ENCODE measurements around the gene TSN.

- no peak for TF ChIP-seq CTCF (conservative IDR thresholded peaks at IDR 0.05; ENCODE audit: low read depth in 2 of 2)
- TF ChIP-seq NANOG (IDR thresholded peaks at IDR 0.05; ENCODE audit: borderline replicate concordance), result no peak
- TF ChIP-seq POLR2AphosphoS5 (IDR thresholded peaks at IDR 0.05; ENCODE audit: low read depth), result no peak
- no peak for TF ChIP-seq EZH2 (IDR thresholded peaks at IDR 0.05; ENCODE audit: low read depth, unreplicated experiment)
- no peak for TF ChIP-seq CREB1 (CRISPR knock-in tag; IDR thresholded peaks at IDR 0.05; ENCODE audit: low read depth)
- no peak for TF ChIP-seq JUNB (IDR thresholded peaks at IDR 0.05; ENCODE audit: unreplicated experiment)
- no peak for TF ChIP-seq EZH2phosphoT487 (IDR thresholded peaks at IDR 0.05; ENCODE audit: unreplicated experiment)
- TF ChIP-seq ZNF331 (CRISPR knock-in tag; IDR thresholded peaks at IDR 0.05; ENCODE audit: low read depth), result no peak
- TF ChIP-seq, protein P1, sequence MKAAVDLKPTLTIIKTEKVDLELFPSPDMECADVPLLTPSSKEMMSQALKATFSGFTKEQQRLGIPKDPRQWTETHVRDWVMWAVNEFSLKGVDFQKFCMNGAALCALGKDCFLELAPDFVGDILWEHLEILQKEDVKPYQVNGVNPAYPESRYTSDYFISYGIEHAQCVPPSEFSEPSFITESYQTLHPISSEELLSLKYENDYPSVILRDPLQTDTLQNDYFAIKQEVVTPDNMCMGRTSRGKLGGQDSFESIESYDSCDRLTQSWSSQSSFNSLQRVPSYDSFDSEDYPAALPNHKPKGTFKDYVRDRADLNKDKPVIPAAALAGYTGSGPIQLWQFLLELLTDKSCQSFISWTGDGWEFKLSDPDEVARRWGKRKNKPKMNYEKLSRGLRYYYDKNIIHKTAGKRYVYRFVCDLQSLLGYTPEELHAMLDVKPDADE (IDR thresholded peaks at IDR 0.05), result no peak
- TF ChIP-seq, protein P2, sequence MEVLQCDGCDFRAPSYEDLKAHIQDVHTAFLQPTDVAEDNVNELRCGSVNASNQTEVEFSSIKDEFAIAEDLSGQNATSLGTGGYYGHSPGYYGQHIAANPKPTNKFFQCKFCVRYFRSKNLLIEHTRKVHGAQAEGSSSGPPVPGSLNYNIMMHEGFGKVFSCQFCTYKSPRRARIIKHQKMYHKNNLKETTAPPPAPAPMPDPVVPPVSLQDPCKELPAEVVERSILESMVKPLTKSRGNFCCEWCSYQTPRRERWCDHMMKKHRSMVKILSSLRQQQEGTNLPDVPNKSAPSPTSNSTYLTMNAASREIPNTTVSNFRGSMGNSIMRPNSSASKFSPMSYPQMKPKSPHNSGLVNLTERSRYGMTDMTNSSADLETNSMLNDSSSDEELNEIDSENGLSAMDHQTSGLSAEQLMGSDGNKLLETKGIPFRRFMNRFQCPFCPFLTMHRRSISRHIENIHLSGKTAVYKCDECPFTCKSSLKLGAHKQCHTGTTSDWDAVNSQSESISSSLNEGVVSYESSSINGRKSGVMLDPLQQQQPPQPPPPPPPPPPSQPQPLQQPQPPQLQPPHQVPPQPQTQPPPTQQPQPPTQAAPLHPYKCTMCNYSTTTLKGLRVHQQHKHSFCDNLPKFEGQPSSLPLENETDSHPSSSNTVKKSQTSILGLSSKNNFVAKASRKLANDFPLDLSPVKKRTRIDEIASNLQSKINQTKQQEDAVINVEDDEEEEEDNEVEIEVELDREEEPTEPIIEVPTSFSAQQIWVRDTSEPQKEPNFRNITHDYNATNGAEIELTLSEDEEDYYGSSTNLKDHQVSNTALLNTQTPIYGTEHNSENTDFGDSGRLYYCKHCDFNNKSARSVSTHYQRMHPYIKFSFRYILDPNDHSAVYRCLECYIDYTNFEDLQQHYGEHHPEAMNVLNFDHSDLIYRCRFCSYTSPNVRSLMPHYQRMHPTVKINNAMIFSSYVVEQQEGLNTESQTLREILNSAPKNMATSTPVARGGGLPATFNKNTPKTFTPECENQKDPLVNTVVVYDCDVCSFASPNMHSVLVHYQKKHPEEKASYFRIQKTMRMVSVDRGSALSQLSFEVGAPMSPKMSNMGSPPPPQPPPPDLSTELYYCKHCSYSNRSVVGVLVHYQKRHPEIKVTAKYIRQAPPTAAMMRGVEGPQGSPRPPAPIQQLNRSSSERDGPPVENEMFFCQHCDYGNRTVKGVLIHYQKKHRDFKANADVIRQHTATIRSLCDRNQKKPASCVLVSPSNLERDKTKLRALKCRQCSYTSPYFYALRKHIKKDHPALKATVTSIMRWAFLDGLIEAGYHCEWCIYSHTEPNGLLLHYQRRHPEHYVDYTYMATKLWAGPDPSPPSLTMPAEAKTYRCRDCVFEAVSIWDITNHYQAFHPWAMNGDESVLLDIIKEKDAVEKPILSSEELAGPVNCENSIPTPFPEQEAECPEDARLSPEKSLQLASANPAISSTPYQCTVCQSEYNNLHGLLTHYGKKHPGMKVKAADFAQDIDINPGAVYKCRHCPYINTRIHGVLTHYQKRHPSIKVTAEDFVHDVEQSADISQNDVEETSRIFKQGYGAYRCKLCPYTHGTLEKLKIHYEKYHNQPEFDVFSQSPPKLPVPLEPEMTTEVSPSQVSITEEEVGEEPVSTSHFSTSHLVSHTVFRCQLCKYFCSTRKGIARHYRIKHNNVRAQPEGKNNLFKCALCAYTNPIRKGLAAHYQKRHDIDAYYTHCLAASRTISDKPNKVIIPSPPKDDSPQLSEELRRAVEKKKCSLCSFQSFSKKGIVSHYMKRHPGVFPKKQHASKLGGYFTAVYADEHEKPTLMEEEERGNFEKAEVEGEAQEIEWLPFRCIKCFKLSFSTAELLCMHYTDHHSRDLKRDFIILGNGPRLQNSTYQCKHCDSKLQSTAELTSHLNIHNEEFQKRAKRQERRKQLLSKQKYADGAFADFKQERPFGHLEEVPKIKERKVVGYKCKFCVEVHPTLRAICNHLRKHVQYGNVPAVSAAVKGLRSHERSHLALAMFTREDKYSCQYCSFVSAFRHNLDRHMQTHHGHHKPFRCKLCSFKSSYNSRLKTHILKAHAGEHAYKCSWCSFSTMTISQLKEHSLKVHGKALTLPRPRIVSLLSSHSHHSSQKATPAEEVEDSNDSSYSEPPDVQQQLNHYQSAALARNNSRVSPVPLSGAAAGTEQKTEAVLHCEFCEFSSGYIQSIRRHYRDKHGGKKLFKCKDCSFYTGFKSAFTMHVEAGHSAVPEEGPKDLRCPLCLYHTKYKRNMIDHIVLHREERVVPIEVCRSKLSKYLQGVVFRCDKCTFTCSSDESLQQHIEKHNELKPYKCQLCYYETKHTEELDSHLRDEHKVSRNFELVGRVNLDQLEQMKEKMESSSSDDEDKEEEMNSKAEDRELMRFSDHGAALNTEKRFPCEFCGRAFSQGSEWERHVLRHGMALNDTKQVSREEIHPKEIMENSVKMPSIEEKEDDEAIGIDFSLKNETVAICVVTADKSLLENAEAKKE (CRISPR knock-in tag; IDR thresholded peaks at IDR 0.05), result no peak
Observed at GRCh38 chr2:121717529-121717928, 37.9 kb upstream of the TSN start.

All from GM23338 (cell line).